ENCODE results near the gene GPR142. TPM values are rescaled to one million over a fixed set of nuclear protein-coding genes. Genes with fewer than 3 reads are reported as not detected.

GPR142 gene
- total RNA-seq, 2 donors from 2014 or later = 0.35 to 0.74 TPM

DNA sequence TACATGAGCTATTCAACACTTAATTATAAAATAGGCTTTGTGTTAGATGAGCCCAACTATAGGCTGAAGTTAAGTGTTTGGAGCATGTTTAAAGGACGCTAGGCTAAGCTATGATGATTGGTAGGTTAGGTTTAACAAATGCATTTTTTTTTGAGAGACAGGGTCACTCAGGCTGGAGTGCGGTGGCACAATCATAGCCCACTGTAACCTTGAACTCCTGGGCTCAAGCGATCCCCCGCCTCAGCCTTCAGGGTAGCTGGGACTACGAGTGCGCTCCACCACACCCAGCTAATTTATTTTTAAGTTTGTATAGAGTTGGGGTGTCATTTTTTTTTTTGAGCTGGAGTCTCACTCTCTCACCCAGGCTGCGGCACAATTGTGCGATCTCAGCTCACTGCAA lies 45.3 kb downstream of the GPR142 start:
- no peaks in the 10 kb centered on the region for H3K36me3 ChIP-seq
- TF ChIP-seq, protein P1, sequence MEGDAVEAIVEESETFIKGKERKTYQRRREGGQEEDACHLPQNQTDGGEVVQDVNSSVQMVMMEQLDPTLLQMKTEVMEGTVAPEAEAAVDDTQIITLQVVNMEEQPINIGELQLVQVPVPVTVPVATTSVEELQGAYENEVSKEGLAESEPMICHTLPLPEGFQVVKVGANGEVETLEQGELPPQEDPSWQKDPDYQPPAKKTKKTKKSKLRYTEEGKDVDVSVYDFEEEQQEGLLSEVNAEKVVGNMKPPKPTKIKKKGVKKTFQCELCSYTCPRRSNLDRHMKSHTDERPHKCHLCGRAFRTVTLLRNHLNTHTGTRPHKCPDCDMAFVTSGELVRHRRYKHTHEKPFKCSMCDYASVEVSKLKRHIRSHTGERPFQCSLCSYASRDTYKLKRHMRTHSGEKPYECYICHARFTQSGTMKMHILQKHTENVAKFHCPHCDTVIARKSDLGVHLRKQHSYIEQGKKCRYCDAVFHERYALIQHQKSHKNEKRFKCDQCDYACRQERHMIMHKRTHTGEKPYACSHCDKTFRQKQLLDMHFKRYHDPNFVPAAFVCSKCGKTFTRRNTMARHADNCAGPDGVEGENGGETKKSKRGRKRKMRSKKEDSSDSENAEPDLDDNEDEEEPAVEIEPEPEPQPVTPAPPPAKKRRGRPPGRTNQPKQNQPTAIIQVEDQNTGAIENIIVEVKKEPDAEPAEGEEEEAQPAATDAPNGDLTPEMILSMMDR (IDR thresholded peaks at IDR 0.05) = no peak
- intact Hi-C loops (cut with DNase I) = no loop called here
- peaks cover 3% of the 10 kb centered on the region for H3K4me1 ChIP-seq
- DNase-seq = no peak
- H3K4me3 ChIP-seq = no peak overlapping the region
- no peak overlapping the region for H3K9ac ChIP-seq (ENCODE audit: low read depth in 2 of 2, low read length in 2 of 2)
- no peak overlapping the region for H3K27ac ChIP-seq
- H3K27me3 ChIP-seq = no peaks in the 10 kb centered on the region
- no peaks in the 10 kb centered on the region for H3K9me3 ChIP-seq

- Histone ChIP-seq H3K4me3 (no peak overlapping the region), H3K9me3 (no peaks in the 10 kb centered on the region), H3K9ac (ENCODE audit: low read depth in 2 of 2, low read length in 2 of 2) (no peak overlapping the region), H3K27ac (no peak overlapping the region), H3K36me3 (no peaks in the 10 kb centered on the region), H3K4me1 (peaks cover 4% of the 10 kb centered on the region), H3K27me3 (no peaks in the 10 kb centered on the region)
- intact Hi-C loops (cut with DNase I) = no loop called here
- no peak for DNase-seq
- TF ChIP-seq, protein P1 (IDR thresholded peaks at IDR 0.05) = no peak
These were observed 46.2 kb downstream of the GPR142 start for GRCh38 chr17:74413491-74413890.

GRCh38 chr17:74414510-74414909 lies 47.2 kb downstream of the GPR142 start:
- H3K36me3 ChIP-seq = no peaks in the 10 kb centered on the region
- no peaks in the 10 kb centered on the region for H3K27me3 ChIP-seq
- H3K27ac ChIP-seq = no peak overlapping the region
- no peak for DNase-seq
- TF ChIP-seq, protein P1 (IDR thresholded peaks at IDR 0.05) = no peak
- H3K4me3 ChIP-seq = no peak overlapping the region
- peaks cover 4% of the 10 kb centered on the region for H3K4me1 ChIP-seq
- no peak overlapping the region for H3K9ac ChIP-seq (ENCODE audit: low read depth in 2 of 2, low read length in 2 of 2)
- no peaks in the 10 kb centered on the region for H3K9me3 ChIP-seq
- intact Hi-C loops (cut with DNase I) = no loop called here

DNA sequence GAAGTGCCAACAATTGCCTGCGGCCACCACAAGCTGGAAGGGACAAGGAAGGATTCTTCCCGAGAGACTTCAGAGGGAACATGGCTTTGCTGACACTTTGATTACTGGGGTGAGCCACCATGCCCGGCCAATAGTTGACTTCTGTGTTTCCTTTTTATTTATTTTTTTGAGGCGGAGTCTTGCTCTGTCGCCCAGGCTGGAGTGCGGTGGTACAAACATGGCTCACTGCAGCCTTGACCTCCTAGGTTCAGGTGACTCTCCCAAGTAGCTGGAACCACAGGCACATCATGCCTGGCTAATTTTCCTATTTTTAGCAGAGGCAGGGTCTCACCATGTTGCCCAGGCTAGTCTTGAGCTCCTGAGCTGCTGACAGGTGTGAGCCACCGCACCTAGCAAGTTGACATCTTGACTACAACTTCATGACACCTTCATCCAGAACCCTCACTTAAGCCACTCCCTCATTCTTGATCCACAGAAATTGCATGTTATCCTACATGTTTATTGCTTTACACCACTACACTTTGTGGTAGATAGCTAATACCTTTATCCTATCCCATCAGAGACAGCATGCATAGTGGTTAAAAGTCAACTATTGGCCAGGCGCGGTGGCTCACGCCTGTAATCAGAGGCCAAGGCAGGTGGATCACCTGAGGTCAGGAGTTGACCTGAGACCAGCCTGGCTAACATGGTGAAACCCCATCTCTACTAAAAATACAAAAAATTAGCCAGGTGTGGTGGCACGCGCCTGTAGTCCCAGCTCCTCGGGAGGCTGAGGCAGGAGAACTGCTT lies 48.5 kb downstream of the GPR142 start:
- DNase-seq = no peak
- no peak overlapping the region for H3K4me3 ChIP-seq
- H3K27me3 ChIP-seq = no peaks in the 10 kb centered on the region
- no peaks in the 10 kb centered on the region for H3K36me3 ChIP-seq
- no peaks in the 10 kb centered on the region for H3K9me3 ChIP-seq
- intact Hi-C loops (cut with DNase I) = no loop called here
- H3K9ac ChIP-seq (ENCODE audit: low read depth in 2 of 2, low read length in 2 of 2) = peak overlapping the region in 1 of 2 donors; percentile 24
- peak overlapping the region; percentile 75 for H3K27ac ChIP-seq
- peaks cover 4% of the 10 kb centered on the region for H3K4me1 ChIP-seq
- TF ChIP-seq, protein P1 (IDR thresholded peaks at IDR 0.05) = no peak

DNA sequence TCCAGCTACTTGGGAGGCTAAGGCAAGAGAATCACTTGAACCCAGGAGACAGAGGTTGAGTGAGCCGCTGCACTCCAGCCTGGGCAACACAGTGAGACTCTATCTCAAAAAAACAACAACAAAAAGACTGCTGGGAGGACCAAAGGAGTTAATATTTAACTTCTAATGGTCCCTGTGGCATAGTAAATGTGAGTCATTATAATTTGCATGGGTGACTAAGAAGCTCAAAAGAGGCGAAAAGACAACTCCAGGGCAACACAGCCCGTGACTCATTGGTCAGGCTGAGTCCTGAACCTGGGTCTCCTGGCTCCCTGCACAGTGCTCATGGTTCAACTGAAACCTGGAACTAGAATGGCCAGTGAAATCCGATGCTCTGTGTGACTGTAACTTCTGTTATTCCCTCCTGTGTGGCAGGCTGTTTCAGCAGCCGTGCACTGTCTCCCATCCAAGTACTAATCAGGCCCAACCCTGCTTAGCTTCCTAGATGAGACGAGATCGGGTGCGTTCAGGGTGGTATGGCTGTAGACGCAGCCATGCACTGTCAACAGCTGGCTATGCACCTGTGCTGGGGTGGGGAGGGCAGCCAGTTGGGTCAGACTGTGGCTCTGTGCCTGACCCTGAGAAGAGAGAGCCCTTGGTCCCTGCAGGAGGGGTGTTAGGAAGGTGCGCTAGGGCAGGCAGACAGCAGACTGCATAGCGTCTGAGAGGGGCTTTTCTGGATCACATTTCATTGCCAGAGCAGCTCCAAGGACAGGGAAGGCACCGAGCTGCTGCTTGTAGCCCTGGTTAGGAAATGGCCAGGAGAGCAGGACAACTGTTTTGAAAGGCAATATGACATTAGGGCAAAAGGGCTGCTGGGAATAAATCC lies 50.1 kb downstream of the GPR142 start:
- Histone ChIP-seq H3K9ac (ENCODE audit: low read depth in 2 of 2, low read length in 2 of 2) (peak overlapping the region in 1 of 2 donors; percentile 66), H3K4me3 (no peak overlapping the region), H3K36me3 (no peaks in the 10 kb centered on the region), H3K27ac (peak overlapping the region; percentile 75), H3K27me3 (no peaks in the 10 kb centered on the region), H3K4me1 (peaks cover 4% of the 10 kb centered on the region), H3K9me3 (no peaks in the 10 kb centered on the region)
- peak; percentile 71 for DNase-seq
- intact Hi-C loops (cut with DNase I) = no loop called here
- TF ChIP-seq, protein P1 (IDR thresholded peaks at IDR 0.05) = no peak
